H1 (cell line): ENCODE data around the gene SYP. TPM values are rescaled to one million over a fixed set of nuclear protein-coding genes. Genes with fewer than 3 reads are reported as not detected.

Experiments
- ATF3 ChIP-seq: IDR thresholded peaks from 2 replicates; pipeline ENCODE4 v1.6.1; 2011; ENCODE audit warnings: low read depth, mild to moderate bottlenecking, low read length; ENCODE audit not compliant: insufficient read depth
- CTCF ChIP-seq, 3 experiments: IDR thresholded peaks; 1 replicate in 2 of 3; 2 replicates in 1 of 3; pipeline versions ENCODE4 v1.5.1 to v1.6.1; 2011; ENCODE audit warnings: low read length in 3 of 3, mild to moderate bottlenecking in 3 of 3, inconsistent platforms in 2 of 3, low read depth in 1 of 3, moderate library complexity in 1 of 3; ENCODE audit not compliant: insufficient read depth in 1 of 3; ENCODE audit errors: control extremely low read depth in 1 of 3
- EP300 ChIP-seq, 2 experiments: IDR thresholded peaks; 1 replicate in 1 of 2; 2 replicates in 1 of 2; pipeline ENCODE4 v1.6.1; 2011 to 2012; ENCODE audit warnings: low read depth in 2 of 2, low read length in 2 of 2, mild to moderate bottlenecking in 2 of 2, borderline replicate concordance in 1 of 2, inconsistent platforms in 1 of 2, moderate library complexity in 1 of 2
- POU5F1 ChIP-seq: IDR thresholded peaks from 2 replicates; pipeline ENCODE4 v1.6.1; 2011; ENCODE audit warnings: low read depth, mild to moderate bottlenecking, low read length, moderate library complexity
- TAF1 ChIP-seq: IDR thresholded peaks from 2 replicates; pipeline ENCODE4 v1.6.1; 2011; ENCODE audit warnings: mild to moderate bottlenecking, low read depth, low read length
- polyA plus RNA-seq, 7 experiments: library from polyadenylated mRNA; depleted of rRNA in 3 of 7; stranded (reverse) in 5 of 7; unstranded in 2 of 7; fragments of >200 nt in 5 of 7; fragments of 200-250 nt in 2 of 7; gene quantifications; 1 replicate in 5 of 7; 2 replicates in 1 of 7; 4 replicates in 1 of 7; pipeline versions ENCODE4 v1.2.1 to v1.2.3, GENCODE V29; 2011 to 2013; ENCODE audit warnings: missing spikeins in 2 of 7, mixed read lengths in 2 of 7
- total RNA-seq: library from RNA; stranded (reverse); fragmentation: NEBNext Ultra II Directional; extraction: Animal tissue kit (Norgen Biotek cat#: 25700); gene quantifications from 2 replicates; pipeline ENCODE4 v1.2.1, GENCODE V29; 2021

SYP gene
- total and polyA plus RNA-seq, 2 of the 8 experiments (the other 6 are each of a cell fraction or from before 2014, with no cell fraction given) = 4.3 to 10.8 TPM

GRCh38 chrX:49161632-49162031 lies 38.4 kb downstream of the SYP start (continued):
- no peak for TF ChIP-seq CTCF (IDR thresholded peaks at IDR 0.05; ENCODE audit: control extremely low read depth in 1 of 3, insufficient read depth in 1 of 3, low read depth in 1 of 3, low read length in 3 of 3)
- no peak for TF ChIP-seq TAF1
- no peak for TF ChIP-seq POU5F1
- TF ChIP-seq EP300 (IDR thresholded peaks at IDR 0.05; ENCODE audit: borderline replicate concordance in 1 of 2, low read depth in 2 of 2, low read length in 2 of 2) = no peak
- no peak for TF ChIP-seq ATF3
